ENCODE data around the gene TOP3B.

Gene TOP3B

GRCh38 chr22:21975854-21976345 is 6.7 kb downstream of the TOP3B start:
- DNase-seq (ENCODE audit: low spot score) = no peak
- in situ Hi-C loops (cut with MboI; ENCODE audit: low pct_unique_long_range_greater_than_20kb, low sequenced_read_pairs, unreplicated experiment) = no loop called here
- no peak for TF ChIP-seq CTCF (IDR thresholded peaks at IDR 0.05; ENCODE audit: extremely low read depth, insufficient read depth, missing control alignments)

- TF ChIP-seq CTCF (IDR thresholded peaks at IDR 0.05; ENCODE audit: extremely low read depth, insufficient read depth, missing control alignments) = no peak
- DNase-seq (ENCODE audit: low spot score) = no peak
- in situ Hi-C loops (cut with MboI; ENCODE audit: low pct_unique_long_range_greater_than_20kb, low sequenced_read_pairs, unreplicated experiment) = no loop called here
Observed at GRCh38 chr22:21975273-21975672, 7.3 kb downstream of the TOP3B start.

- no peak for DNase-seq (ENCODE audit: low spot score)
- no peak for TF ChIP-seq CTCF (IDR thresholded peaks at IDR 0.05; ENCODE audit: extremely low read depth, insufficient read depth, missing control alignments)
- in situ Hi-C loops (cut with MboI; ENCODE audit: low pct_unique_long_range_greater_than_20kb, low sequenced_read_pairs, unreplicated experiment) = loop anchor here (5.0 kb wide), 1 partner anchor 48 kb away; no protein-coding TSS in a partner anchor
Observed at GRCh38 chr22:21974058-21974649, 8.4 kb downstream of the TOP3B start.

GRCh38 chr22:21972806-21973205 is 9.8 kb downstream of the TOP3B start:
- no peak for DNase-seq (ENCODE audit: low spot score)
- no peak for TF ChIP-seq CTCF (IDR thresholded peaks at IDR 0.05; ENCODE audit: extremely low read depth, insufficient read depth, missing control alignments)
- in situ Hi-C loops (cut with MboI; ENCODE audit: low pct_unique_long_range_greater_than_20kb, low sequenced_read_pairs, unreplicated experiment) = loop anchor here (5.0 kb wide), 1 partner anchor 49 kb away; no protein-coding TSS in a partner anchor

- in situ Hi-C loops (cut with MboI; ENCODE audit: low pct_unique_long_range_greater_than_20kb, low sequenced_read_pairs, unreplicated experiment) = loop anchor here (5.0 kb wide), 1 partner anchor 50 kb away; no protein-coding TSS in a partner anchor
- TF ChIP-seq CTCF (IDR thresholded peaks at IDR 0.05; ENCODE audit: extremely low read depth, insufficient read depth, missing control alignments) = peak; percentile 99
- peak; percentile 91 for DNase-seq (ENCODE audit: low spot score)
Observed at GRCh38 chr22:21972293-21972779, 10.3 kb downstream of the TOP3B start.

GRCh38 chr22:21971858-21972275 is 10.7 kb downstream of the TOP3B start:
- in situ Hi-C loops (cut with MboI; ENCODE audit: low pct_unique_long_range_greater_than_20kb, low sequenced_read_pairs, unreplicated experiment) = loop anchor here (5.0 kb wide), 1 partner anchor 50 kb away; no protein-coding TSS in a partner anchor

More at GRCh38 chr22:21971858-21972275, 10.7 kb downstream of the TOP3B start:
- DNase-seq (ENCODE audit: low spot score) = no peak
- no peak for TF ChIP-seq CTCF (IDR thresholded peaks at IDR 0.05; ENCODE audit: extremely low read depth, insufficient read depth, missing control alignments)

Data from GM13977 (cell line).